Mammary epithelial cell (primary cell): ENCODE measurements around the gene NDUFAF2.

Source experiments
- CTCF ChIP-seq, 2 donors: IDR thresholded peaks in 1 of 2; conservative IDR thresholded peaks in 1 of 2; 2 replicates each; pipeline ENCODE4 v1.5.1; 2011 to 2012; ENCODE audit warnings: inconsistent platforms in 2 of 2, low read length in 2 of 2, mild to moderate bottlenecking in 2 of 2, control low read depth in 1 of 2, low read depth in 1 of 2; ENCODE audit not compliant: insufficient read depth in 1 of 2; ENCODE audit errors: extremely low read depth in 1 of 2
- EZH2 ChIP-seq: IDR thresholded peaks from 2 replicates; pipeline ENCODE4 v1.6.1; 2012; ENCODE audit warnings: low read length, inconsistent platforms, borderline replicate concordance

- TF ChIP-seq CTCF (conservative IDR thresholded peaks at IDR 0.05 in 1 of 2, IDR thresholded peaks at IDR 0.05 in 1 of 2; ENCODE audit: extremely low read depth in 1 of 2, insufficient read depth in 1 of 2, low read depth in 1 of 2, low read length in 2 of 2) (no peak), EZH2 (no peak)
Measured at GRCh38 chr5:61132559-61132958, 187.6 kb downstream of the NDUFAF2 start.
